ENCODE measurements around the gene RBPJ.
A peak's percentile ranks its signal among the peaks of the same experiment; 100 is the strongest.

RBPJ gene

GRCh38 chr4:26402458-26402857 is 81.6 kb downstream of the RBPJ start:
- ATAC-seq (replicated peaks; ENCODE audit: extremely low read depth, poor library complexity, severe bottlenecking) (no peak), DNase-seq (ENCODE audit: low spot score in 2 of 2) (no peak)
- H3K27ac Mint-ChIP-seq (ENCODE audit: low read depth): no peak overlapping the region
- peaks cover 7% of the 10 kb centered on the region for H3K9me3 Mint-ChIP-seq
- no peaks in the 10 kb centered on the region for H3K27me3 Mint-ChIP-seq
- H3K4me1 Mint-ChIP-seq: peaks cover 16% of the 10 kb centered on the region
- H3K36me3 Mint-ChIP-seq (ENCODE audit: insufficient read depth): peaks cover 3% of the 10 kb centered on the region
- H3K4me3 Mint-ChIP-seq: no peak overlapping the region

GRCh38 chr4:26404743-26405206 is 84.0 kb downstream of the RBPJ start:
- peaks cover 7% of the 10 kb centered on the region for H3K9me3 Mint-ChIP-seq
- peaks cover 16% of the 10 kb centered on the region for H3K4me1 Mint-ChIP-seq
- peaks cover 3% of the 10 kb centered on the region for H3K36me3 Mint-ChIP-seq (ENCODE audit: insufficient read depth)
- no peak overlapping the region for H3K4me3 Mint-ChIP-seq
- no peak for ATAC-seq (replicated peaks; ENCODE audit: extremely low read depth, poor library complexity, severe bottlenecking)
- no peaks in the 10 kb centered on the region for H3K27me3 Mint-ChIP-seq
- DNase-seq (ENCODE audit: low spot score in 2 of 2): no peak
- no peak overlapping the region for H3K27ac Mint-ChIP-seq (ENCODE audit: low read depth)

GRCh38 chr4:26406346-26406975 is 85.6 kb downstream of the RBPJ start:
- Mint-ChIP-seq H3K9me3 (peaks cover 7% of the 10 kb centered on the region), H3K27me3 (no peaks in the 10 kb centered on the region), H3K4me3 (no peak overlapping the region), H3K27ac (ENCODE audit: low read depth) (no peak overlapping the region), H3K36me3 (ENCODE audit: insufficient read depth) (peaks cover 3% of the 10 kb centered on the region), H3K4me1 (peaks cover 16% of the 10 kb centered on the region)
- DNase-seq (ENCODE audit: low spot score in 2 of 2) (no peak), ATAC-seq (replicated peaks; ENCODE audit: extremely low read depth, poor library complexity, severe bottlenecking) (no peak)

GRCh38 chr4:26407476-26407875 is 86.7 kb downstream of the RBPJ start:
- peaks cover 3% of the 10 kb centered on the region for H3K36me3 Mint-ChIP-seq (ENCODE audit: insufficient read depth)
- peaks cover 7% of the 10 kb centered on the region for H3K9me3 Mint-ChIP-seq
- no peaks in the 10 kb centered on the region for H3K27me3 Mint-ChIP-seq
- DNase-seq (ENCODE audit: low spot score in 2 of 2) (no peak), ATAC-seq (replicated peaks; ENCODE audit: extremely low read depth, poor library complexity, severe bottlenecking) (no peak)
- H3K4me1 Mint-ChIP-seq: peaks cover 16% of the 10 kb centered on the region
- no peak overlapping the region for H3K4me3 Mint-ChIP-seq
- H3K27ac Mint-ChIP-seq (ENCODE audit: low read depth): no peak overlapping the region

- no peak overlapping the region for H3K27ac Mint-ChIP-seq (ENCODE audit: low read depth)
- DNase-seq (ENCODE audit: low spot score in 2 of 2) (peak in 1 of 2 donors; percentile 16), ATAC-seq (replicated peaks; ENCODE audit: extremely low read depth, poor library complexity, severe bottlenecking) (peak; percentile 49)
- no peaks in the 10 kb centered on the region for H3K4me1 Mint-ChIP-seq
- H3K9me3 Mint-ChIP-seq: peaks cover 7% of the 10 kb centered on the region
- peaks cover 10% of the 10 kb centered on the region for H3K36me3 Mint-ChIP-seq (ENCODE audit: insufficient read depth)
- no peak overlapping the region for H3K4me3 Mint-ChIP-seq
- no peaks in the 10 kb centered on the region for H3K27me3 Mint-ChIP-seq
These were observed 89.8 kb downstream of the RBPJ start for GRCh38 chr4:26410385-26411293.

- Mint-ChIP-seq H3K36me3 (ENCODE audit: insufficient read depth) (peaks cover 8% of the 10 kb centered on the region), H3K27ac (ENCODE audit: low read depth) (no peak overlapping the region), H3K4me1 (no peaks in the 10 kb centered on the region), H3K27me3 (no peaks in the 10 kb centered on the region), H3K9me3 (no peaks in the 10 kb centered on the region), H3K4me3 (no peak overlapping the region)
- DNase-seq (ENCODE audit: low spot score in 2 of 2): no peak
- ATAC-seq (replicated peaks; ENCODE audit: extremely low read depth, poor library complexity, severe bottlenecking): no peak
These were observed 91.9 kb downstream of the RBPJ start for GRCh38 chr4:26412381-26413372.

- ATAC-seq (replicated peaks; ENCODE audit: extremely low read depth, poor library complexity, severe bottlenecking) (no peak), DNase-seq (ENCODE audit: low spot score in 2 of 2) (no peak)
- H3K27me3 Mint-ChIP-seq: no peaks in the 10 kb centered on the region
- no peaks in the 10 kb centered on the region for H3K4me1 Mint-ChIP-seq
- H3K36me3 Mint-ChIP-seq (ENCODE audit: insufficient read depth): peaks cover 8% of the 10 kb centered on the region
- no peaks in the 10 kb centered on the region for H3K9me3 Mint-ChIP-seq
- no peak overlapping the region for H3K27ac Mint-ChIP-seq (ENCODE audit: low read depth)
- H3K4me3 Mint-ChIP-seq: no peak overlapping the region
These were observed 92.8 kb downstream of the RBPJ start for GRCh38 chr4:26413582-26413981.

GRCh38 chr4:26418107-26418506 is 97.3 kb downstream of the RBPJ start:
- no peaks in the 10 kb centered on the region for H3K9me3 Mint-ChIP-seq
- no peak overlapping the region for H3K4me3 Mint-ChIP-seq
- no peaks in the 10 kb centered on the region for H3K27me3 Mint-ChIP-seq
- no peak for DNase-seq (ENCODE audit: low spot score in 2 of 2)
- no peak overlapping the region for H3K27ac Mint-ChIP-seq (ENCODE audit: low read depth)
- H3K4me1 Mint-ChIP-seq: no peaks in the 10 kb centered on the region
- ATAC-seq (replicated peaks; ENCODE audit: extremely low read depth, poor library complexity, severe bottlenecking): no peak
- H3K36me3 Mint-ChIP-seq (ENCODE audit: insufficient read depth): peaks cover 27% of the 10 kb centered on the region

- ATAC-seq (replicated peaks; ENCODE audit: extremely low read depth, poor library complexity, severe bottlenecking) (no peak), DNase-seq (ENCODE audit: low spot score in 2 of 2) (no peak)
- H3K4me3 Mint-ChIP-seq: no peak overlapping the region
- no peaks in the 10 kb centered on the region for H3K27me3 Mint-ChIP-seq
- no peaks in the 10 kb centered on the region for H3K4me1 Mint-ChIP-seq
- H3K27ac Mint-ChIP-seq (ENCODE audit: low read depth): no peak overlapping the region
- no peaks in the 10 kb centered on the region for H3K9me3 Mint-ChIP-seq
- H3K36me3 Mint-ChIP-seq (ENCODE audit: insufficient read depth): peaks cover 29% of the 10 kb centered on the region
These were observed 98.0 kb downstream of the RBPJ start for GRCh38 chr4:26418850-26419249.

GRCh38 chr4:26420438-26420837 is 99.6 kb downstream of the RBPJ start:
- Mint-ChIP-seq H3K36me3 (ENCODE audit: insufficient read depth) (peaks cover 27% of the 10 kb centered on the region), H3K27me3 (no peaks in the 10 kb centered on the region), H3K27ac (ENCODE audit: low read depth) (no peak overlapping the region), H3K4me1 (no peaks in the 10 kb centered on the region), H3K4me3 (no peak overlapping the region), H3K9me3 (no peaks in the 10 kb centered on the region)
- ATAC-seq (replicated peaks; ENCODE audit: extremely low read depth, poor library complexity, severe bottlenecking): no peak
- no peak for DNase-seq (ENCODE audit: low spot score in 2 of 2)

- Mint-ChIP-seq H3K36me3 (ENCODE audit: insufficient read depth) (peaks cover 29% of the 10 kb centered on the region), H3K4me1 (no peaks in the 10 kb centered on the region), H3K27ac (ENCODE audit: low read depth) (no peak overlapping the region), H3K9me3 (no peaks in the 10 kb centered on the region), H3K4me3 (no peak overlapping the region), H3K27me3 (no peaks in the 10 kb centered on the region)
- DNase-seq (ENCODE audit: low spot score in 2 of 2) (no peak), ATAC-seq (replicated peaks; ENCODE audit: extremely low read depth, poor library complexity, severe bottlenecking) (no peak)
These were observed 100.1 kb downstream of the RBPJ start for GRCh38 chr4:26420913-26421312.

- DNase-seq (ENCODE audit: low spot score in 2 of 2) (no peak), ATAC-seq (replicated peaks; ENCODE audit: extremely low read depth, poor library complexity, severe bottlenecking) (no peak)
- H3K27ac Mint-ChIP-seq (ENCODE audit: low read depth): no peak overlapping the region
- H3K4me3 Mint-ChIP-seq: no peak overlapping the region
- H3K9me3 Mint-ChIP-seq: no peaks in the 10 kb centered on the region
- peaks cover 4% of the 10 kb centered on the region for H3K4me1 Mint-ChIP-seq
- no peaks in the 10 kb centered on the region for H3K27me3 Mint-ChIP-seq
- peaks cover 30% of the 10 kb centered on the region for H3K36me3 Mint-ChIP-seq (ENCODE audit: insufficient read depth)
These were observed 103.3 kb downstream of the RBPJ start for GRCh38 chr4:26424153-26424552.
